SH-SY5Y (cell line): ENCODE measurements around the gene PMM1.

Experiments used
- GATA2 ChIP-seq: IDR thresholded peaks from 2 replicates; pipeline ENCODE4 v1.6.1; 2011; ENCODE audit warnings: mild to moderate bottlenecking, low read depth, low read length
- GATA3 ChIP-seq: IDR thresholded peaks from 2 replicates; pipeline ENCODE4 v1.6.1; 2011; ENCODE audit warnings: low read depth, mild to moderate bottlenecking, low read length, moderate library complexity

- no peak for TF ChIP-seq GATA2
- no peak for TF ChIP-seq GATA3
Measured at GRCh38 chr22:41539146-41540005, 50.3 kb downstream of the PMM1 start.
